GM18907 (cell line): ENCODE measurements around the gene COL23A1.

Experiments used
- ATAC-seq: cut with Tn5 transposase; IDR thresholded peaks from one replicate; pipeline ENCODE4 v1.9.1; 2021; ENCODE audit warnings: mild to moderate bottlenecking, moderate library complexity; ENCODE audit not compliant: unreplicated experiment

The COL23A1 gene

DNA sequence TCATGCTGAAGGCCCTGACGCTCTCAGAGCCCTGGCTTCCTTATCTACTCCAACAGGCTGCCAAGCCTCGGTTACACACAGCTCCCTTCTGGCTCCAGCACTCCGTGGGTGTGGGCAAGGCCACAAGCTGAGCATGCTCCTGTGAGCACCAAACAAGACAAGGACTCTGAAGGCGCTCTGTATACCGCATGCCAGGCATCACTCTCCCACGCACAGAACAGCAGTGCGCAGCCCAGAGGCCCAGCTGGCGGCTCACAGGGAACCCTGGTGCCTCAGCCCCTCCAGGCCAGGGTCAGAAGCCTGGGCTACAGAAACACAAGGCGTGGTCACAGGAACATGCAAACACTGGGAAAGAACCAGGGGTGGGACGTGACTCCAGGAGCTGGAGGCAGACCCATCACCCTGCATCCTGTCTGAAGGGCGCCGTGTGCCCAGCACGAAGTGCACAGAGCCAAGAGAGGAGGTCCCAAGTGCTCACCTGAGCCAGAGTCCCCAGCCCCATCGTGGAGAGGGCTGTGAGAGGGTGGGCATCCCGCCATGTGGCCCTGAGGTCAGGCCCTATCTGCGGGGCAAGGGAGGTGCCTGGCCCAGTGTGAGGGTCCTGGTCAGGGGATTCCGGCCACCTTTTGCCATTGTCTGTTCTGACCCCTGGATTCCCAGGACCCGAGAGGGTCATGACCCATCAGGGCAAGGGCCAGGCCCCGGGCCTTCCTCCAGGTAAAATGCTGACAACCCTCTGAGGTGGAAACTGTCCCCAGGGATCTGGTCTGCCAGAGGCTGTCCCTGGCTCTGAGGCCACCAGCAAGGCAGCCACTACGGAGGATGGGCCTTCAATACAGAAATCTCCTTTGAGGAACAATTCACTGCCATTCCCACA lies 54.7 kb downstream of the COL23A1 start:
- no peak for ATAC-seq

GRCh38 chr5:178533136-178533535 lies 57.1 kb downstream of the COL23A1 start:
- ATAC-seq: no peak

- ATAC-seq: no peak
Observed at GRCh38 chr5:178532666-178533065, 57.5 kb downstream of the COL23A1 start.

- ATAC-seq: no peak
Observed at GRCh38 chr5:178532236-178532635, 58.0 kb downstream of the COL23A1 start.

GRCh38 chr5:178531786-178532185 lies 58.4 kb downstream of the COL23A1 start:
- no peak for ATAC-seq

- no peak for ATAC-seq
Observed at GRCh38 chr5:178530526-178530925, 59.7 kb downstream of the COL23A1 start.

DNA sequence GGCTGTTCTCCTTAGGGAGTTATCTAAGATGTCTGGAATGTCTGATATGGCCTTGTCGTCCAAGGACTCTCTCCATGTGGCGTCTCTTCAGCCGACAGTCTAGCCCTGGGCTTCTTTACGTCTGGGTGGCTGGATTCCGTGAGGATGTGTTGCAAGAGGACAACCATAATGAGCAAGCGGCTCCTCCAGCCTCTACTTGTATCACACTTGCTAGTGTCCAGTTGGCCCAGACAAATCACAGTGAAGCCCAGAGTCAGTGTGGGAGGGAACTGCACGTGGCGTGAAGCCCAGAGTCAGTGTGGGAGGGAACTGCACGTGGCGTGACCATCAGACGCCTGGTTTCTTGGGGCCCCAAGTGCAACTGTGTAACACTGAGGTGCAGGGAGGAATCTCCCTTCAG lies 61.1 kb downstream of the COL23A1 start:
- no peak for ATAC-seq

GRCh38 chr5:178527458-178528307 lies 62.5 kb downstream of the COL23A1 start:
- no peak for ATAC-seq

DNA sequence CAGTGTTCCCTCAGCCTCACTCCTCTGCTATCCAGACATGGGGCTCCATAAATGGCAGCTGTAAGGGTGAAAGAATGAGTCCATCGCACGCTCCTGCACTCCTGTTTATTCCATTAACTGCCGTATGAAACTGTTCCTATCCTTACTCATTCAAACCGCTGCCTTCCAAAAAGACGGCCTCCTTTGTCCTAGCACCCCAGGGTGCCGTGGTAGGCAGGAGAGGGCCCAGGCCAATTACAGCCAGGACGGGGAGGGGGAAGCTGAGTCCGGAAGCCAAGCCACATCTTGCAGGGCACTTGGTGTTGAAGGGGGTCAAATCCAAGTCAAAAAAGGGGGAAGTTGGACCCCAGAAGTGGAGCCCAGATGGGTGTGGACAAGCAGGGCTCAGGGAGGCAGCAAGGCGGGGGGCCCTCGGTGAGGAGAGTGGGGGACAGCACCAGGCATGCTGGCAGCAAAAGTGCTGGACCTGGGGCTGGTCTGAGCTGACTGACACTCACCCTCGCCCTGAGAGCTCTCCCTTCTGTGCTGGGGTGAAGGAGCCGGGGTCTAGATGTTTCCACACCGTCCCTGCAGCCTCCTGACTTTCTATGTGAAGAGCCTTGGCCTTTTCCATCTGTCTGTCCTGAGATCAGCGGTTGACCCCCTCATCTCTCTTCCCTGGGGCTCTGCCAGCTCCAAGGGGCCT lies 63.3 kb downstream of the COL23A1 start:
- no peak for ATAC-seq

- no peak for ATAC-seq
Observed at GRCh38 chr5:178525906-178526732, 64.1 kb downstream of the COL23A1 start.

DNA sequence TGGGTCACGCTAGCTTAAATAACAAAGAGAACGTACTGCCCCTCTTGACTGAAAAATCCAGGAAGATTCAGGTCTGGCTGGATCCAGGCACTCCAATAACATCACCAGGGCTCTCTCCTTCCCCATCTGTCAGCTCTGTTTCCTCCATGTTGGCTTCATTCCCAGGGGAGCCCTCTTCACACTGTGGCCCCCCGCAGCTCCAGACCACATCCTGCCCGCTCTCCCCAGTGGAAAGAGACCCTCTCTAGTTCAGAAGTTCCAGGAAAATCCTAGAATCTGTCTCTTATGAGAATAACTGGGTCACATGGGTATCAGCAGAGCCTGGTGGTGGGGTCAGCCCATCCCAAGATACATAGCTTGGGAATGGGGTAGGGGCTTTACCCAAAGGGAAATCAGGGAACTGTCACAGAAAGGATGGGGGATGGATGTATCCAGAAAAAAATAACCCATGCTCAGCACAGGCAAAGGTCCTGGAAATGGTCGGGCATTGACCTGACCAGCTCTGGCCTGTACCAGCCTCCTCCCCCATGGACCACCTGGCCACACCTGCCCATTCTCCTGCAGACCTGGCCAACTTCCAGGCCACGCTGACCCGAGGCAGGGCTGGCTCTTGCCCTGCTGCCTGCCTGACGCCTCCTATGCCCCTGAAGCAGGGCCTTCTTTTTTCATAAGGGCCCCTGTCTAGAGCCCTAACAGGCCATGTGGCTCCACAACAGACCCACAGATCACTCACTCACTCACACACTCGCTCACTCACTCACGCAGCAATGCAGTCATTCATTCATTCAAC lies 65.9 kb downstream of the COL23A1 start:
- no peak for ATAC-seq

- ATAC-seq: no peak
Observed at GRCh38 chr5:178522361-178522760, 67.8 kb downstream of the COL23A1 start.

DNA sequence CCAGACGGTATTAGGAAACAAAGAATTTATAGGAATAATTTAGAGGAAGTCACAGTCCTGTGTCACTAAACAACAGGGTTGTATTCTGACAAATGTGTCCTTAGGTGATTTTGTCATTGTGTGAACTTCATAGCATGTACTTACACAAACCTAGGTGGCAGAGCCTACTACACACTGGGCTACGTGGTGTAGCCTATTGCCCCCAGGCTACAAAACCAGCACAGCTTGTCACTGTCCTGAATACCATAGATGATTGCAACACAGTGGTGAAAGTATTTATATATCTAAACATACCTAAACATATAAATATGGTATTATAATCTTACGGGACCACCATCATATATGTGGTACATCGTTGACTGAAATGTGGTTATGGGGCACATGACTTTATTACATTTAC lies 69.3 kb downstream of the COL23A1 start:
- no peak for ATAC-seq

DNA sequence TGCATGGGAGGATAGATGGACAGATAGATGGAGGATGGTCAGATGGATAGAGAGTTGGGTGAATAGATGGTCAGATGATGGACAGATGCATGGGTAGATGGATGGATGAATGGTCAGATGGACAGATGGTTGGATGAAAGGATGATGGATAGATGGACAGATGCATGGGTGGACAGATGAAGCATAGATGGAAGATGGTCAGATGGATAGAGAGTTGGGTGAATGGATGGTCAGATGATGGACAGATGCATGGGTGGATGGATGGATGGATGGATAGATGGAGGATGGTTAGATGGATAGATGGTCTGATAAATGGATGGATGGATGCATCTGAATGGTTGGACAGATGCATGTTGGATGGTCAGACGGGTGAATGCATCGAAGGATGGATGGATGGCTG lies 70.4 kb downstream of the COL23A1 start:
- ATAC-seq: no peak

- ATAC-seq: no peak
Observed at GRCh38 chr5:178519155-178519554, 71.0 kb downstream of the COL23A1 start.

DNA sequence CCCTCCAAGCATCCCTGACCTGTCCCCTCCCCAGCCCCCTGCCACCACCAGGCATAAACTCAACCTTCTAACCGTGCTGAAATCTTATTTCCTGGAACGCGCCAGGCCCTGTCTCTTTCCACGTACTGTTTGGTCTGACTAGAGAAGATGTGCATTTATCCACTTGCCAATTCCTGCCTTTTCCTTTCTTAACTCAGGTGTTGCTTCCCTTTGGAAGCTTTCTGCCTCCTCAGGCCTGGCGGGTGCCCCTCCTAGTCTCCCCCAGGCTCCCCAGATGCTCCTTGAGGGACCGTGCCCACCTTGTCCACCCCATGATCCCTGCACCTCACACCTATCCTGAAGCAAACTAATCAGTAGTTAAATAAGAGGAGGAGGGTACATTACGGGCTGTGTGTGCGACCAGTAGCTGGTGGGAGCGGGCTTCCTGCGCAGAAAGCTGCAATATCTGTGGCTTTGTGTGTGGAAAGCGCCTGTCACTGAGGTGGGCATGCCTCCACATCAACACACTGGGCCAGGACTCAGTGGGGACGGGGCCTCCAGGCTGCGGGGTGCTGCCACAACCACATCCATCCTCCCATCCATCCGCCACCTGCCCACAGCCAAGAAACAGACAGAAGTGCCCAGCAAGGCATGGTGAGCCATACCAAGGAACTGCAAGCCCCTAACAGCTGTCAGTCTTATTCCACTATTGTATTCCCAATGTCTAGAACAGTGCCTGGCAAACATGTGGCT lies 73.5 kb downstream of the COL23A1 start:
- ATAC-seq: no peak

- ATAC-seq: no peak
Observed at GRCh38 chr5:178515776-178516503, 74.3 kb downstream of the COL23A1 start.

GRCh38 chr5:178514851-178515418 lies 75.3 kb downstream of the COL23A1 start:
- no peak for ATAC-seq
